ENCODE measurements around the gene COQ10A. TPM values are rescaled to one million over a fixed set of nuclear protein-coding genes. Genes with fewer than 3 reads are reported as not detected.
"Not testable (repeated sequence)": the region's sequence is repeated elsewhere in the genome, so short reads cannot be mapped to it uniquely, and the experiment has no call there.

COQ10A gene
- total RNA-seq, 2 experiments from 2014 or later, result 10.2 to 12.1 TPM

DNA sequence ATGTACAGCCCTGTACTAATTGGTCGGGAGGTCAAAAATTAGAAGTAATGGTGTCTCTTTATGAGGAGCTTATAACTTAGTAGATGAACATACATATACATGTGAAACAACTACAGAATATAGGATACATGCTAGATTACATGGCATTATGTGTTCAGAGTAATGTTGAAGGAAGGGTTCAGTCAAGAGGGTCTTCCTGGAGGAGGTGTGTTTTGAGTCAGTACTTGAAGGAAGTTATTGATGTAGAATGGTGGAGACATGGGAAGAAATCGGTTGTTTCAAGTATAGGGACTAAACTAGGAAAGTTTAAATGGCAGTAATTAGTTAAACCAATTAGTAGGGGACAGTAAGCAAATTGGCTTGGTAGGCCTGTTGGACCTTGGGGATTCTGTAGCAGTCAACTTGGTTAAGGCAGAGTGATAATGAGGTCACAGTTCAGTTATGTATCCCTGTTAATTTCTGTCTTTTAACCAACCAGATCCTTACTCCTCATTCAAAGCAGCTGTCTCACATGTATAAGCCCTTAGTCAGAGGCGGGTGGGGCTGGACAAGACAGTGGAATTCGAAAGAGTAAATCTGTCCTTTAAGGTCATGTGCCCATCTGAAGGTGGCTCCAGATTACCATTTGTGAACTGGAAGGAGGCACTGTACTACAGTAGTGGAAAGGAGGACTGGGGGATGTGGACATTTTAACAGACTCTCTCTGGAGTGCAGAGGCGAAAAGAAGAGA is 5.1 kb upstream of the COQ10A start:
- ChIA-PET CTCF (interaction anchor here (0.6 to 1.8 kb wide), 3 partner anchors 39 to 469 kb away, joined by 4 to 6 read pairs (median 5); partner anchors contain the start of genes RNF41 and SMARCC2), POLR2A (no interaction called here)

DNA sequence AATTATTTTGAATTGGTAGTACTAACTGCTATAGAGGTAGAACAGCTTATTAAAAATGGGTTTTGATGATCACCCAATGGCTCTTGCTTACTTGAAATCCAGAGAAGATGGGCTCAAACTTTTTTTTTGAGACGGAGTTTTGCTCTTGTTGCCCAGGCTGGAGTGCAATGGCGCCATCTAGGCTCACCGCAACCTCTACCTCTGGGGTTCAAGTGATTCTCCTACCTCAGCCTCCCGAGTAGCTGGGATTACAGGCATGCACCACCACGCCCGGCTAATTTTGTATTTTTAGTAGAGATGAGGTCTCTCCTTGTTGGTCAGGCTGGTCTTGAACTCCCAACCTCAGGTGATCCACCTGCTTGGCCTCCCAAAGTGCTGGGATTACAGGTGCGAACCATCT is 3.8 kb upstream of the COQ10A start:
- POLR2A ChIA-PET, result not testable (repeated sequence)
- CTCF ChIA-PET, result interaction anchor here (1.7 kb wide), 1 partner anchor 73 kb away, joined by 5 read pairs; the partner anchor contains the start of gene SMARCC2

DNA sequence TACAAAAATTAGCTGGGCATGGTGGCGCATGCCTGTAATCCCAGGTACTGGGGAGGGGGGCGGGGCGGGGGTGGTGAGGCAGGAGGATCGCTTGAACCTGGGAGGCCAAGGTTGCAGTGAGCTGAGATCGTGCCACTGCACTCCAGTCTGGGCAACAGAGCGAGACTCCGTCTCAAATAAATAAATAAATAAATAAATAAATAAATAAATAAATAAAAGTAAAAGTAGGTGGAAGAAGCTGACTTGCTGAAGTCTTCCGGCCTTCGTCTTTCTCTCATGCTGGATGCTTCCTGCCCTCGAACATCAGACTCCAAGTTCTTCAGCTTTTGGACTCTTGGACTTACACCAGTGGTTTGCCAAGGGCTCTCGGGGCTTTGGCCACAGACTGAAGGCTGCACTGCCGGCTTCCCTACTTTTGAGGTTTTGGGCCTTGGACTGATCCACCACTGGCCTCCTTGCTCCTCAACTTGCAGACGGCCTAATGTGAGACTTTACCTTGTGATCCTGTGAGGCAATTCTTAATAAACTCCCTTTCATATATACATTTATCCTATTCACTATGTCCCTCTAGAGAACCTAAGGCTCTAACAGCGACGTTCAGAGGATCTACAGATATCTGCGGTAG is 562 bp upstream of the COQ10A start:
- POLR2A ChIA-PET, result interaction anchor here (1.2 to 1.4 kb wide), 2 partner anchors 8 to 9 kb away, joined by 4 read pairs; partner anchors contain the start of gene ANKRD52
- CTCF ChIA-PET, result interaction anchor here (0.7 to 2.1 kb wide), 10 partner anchors 8 to 213 kb away, joined by 3 to 10 read pairs (median 4); partner anchors contain the start of gene ANKRD52

GRCh38 chr12:56267443-56268071 is 815 bp downstream of the COQ10A start:
- CTCF ChIA-PET, result interaction anchor here (0.8 to 2.1 kb wide), 8 partner anchors 9 to 211 kb away, joined by 3 to 10 read pairs (median 4); partner anchors contain the start of genes ANKRD52 and SMARCC2

GRCh38 chr12:56271031-56271430 is 4.3 kb downstream of the COQ10A start:
- POLR2A ChIA-PET, result no interaction called here
- CTCF ChIA-PET, result interaction anchor here (0.8 kb wide), 1 partner anchor 209 kb away, joined by 3 read pairs; no protein-coding TSS in a partner anchor

More at GRCh38 chr12:56267443-56268071, 815 bp downstream of the COQ10A start:
- POLR2A ChIA-PET, result interaction anchor here (1.0 to 1.4 kb wide), 5 partner anchors 8 to 46 kb away, joined by 3 to 6 read pairs (median 4); partner anchors contain the start of genes ANKRD52 and RNF41

GRCh38 chr12:56272468-56272867 is 5.7 kb downstream of the COQ10A start:
- CTCF ChIA-PET, POLR2A ChIA-PET: not testable (repeated sequence)

GRCh38 chr12:56274299-56274698 is 7.6 kb downstream of the COQ10A start:
- ChIA-PET CTCF (no interaction called here), POLR2A (no interaction called here)

- CTCF ChIA-PET, result interaction anchor here (1.3 kb wide), 1 partner anchor 12 kb away, joined by 4 read pairs; no protein-coding TSS in a partner anchor
These were observed 12.2 kb downstream of the COQ10A start for GRCh38 chr12:56278905-56279304.

DNA sequence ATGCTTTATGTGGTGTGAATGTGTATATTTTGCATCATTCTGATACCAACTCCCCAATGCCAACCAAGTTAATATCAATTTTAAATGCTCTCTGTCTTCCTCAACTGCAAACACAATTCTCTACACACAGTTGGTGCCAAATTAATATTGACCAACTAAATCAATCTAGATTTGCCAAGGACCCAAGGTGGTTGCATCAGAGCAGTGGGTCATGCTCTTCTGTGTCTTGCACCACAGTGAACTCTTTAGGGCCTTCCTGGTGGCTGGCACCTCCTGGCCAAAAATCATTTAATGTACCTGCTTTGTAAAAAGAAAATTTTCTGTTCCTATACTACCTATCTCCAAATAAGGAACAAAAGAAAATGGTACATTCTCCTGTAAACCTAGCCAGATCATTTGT is 14.1 kb downstream of the COQ10A start:
- CTCF ChIA-PET, result interaction anchor here (0.7 kb wide), 2 partner anchors 144 to 308 kb away, joined by 3 to 4 read pairs; no protein-coding TSS in a partner anchor
- POLR2A ChIA-PET, result no interaction called here

More at GRCh38 chr12:56278905-56279304, 12.2 kb downstream of the COQ10A start:
- POLR2A ChIA-PET, result no interaction called here

DNA sequence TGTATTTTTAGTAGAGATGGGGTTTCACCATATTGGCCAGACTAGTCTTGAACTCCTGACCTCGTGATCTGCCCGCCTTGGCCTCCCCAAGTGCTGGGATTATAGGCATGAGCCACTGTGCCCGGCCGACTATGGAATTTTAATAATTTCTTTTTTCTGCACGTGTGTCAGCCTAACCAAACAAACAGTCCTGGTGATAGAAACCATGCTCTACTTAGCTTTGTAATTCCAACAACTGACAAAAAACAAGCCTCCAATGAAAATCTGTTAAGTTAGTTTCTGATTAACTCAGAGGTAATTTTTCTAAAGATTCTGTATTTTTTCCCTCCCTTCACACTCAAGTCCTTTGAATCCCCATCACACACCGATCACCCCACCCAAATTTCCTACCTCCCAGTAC is 15.3 kb downstream of the COQ10A start:
- POLR2A ChIA-PET, result no interaction called here
- CTCF ChIA-PET, result no interaction called here

GRCh38 chr12:56282579-56282978 is 15.8 kb downstream of the COQ10A start:
- ChIA-PET CTCF (no interaction called here), POLR2A (no interaction called here)

- POLR2A ChIA-PET, result not testable (repeated sequence)
- CTCF ChIA-PET, result interaction anchor here (0.7 to 0.9 kb wide), 2 partner anchors 26 to 35 kb away, joined by 3 to 4 read pairs; no protein-coding TSS in a partner anchor
These were observed 17.5 kb downstream of the COQ10A start for GRCh38 chr12:56284263-56284662.

DNA sequence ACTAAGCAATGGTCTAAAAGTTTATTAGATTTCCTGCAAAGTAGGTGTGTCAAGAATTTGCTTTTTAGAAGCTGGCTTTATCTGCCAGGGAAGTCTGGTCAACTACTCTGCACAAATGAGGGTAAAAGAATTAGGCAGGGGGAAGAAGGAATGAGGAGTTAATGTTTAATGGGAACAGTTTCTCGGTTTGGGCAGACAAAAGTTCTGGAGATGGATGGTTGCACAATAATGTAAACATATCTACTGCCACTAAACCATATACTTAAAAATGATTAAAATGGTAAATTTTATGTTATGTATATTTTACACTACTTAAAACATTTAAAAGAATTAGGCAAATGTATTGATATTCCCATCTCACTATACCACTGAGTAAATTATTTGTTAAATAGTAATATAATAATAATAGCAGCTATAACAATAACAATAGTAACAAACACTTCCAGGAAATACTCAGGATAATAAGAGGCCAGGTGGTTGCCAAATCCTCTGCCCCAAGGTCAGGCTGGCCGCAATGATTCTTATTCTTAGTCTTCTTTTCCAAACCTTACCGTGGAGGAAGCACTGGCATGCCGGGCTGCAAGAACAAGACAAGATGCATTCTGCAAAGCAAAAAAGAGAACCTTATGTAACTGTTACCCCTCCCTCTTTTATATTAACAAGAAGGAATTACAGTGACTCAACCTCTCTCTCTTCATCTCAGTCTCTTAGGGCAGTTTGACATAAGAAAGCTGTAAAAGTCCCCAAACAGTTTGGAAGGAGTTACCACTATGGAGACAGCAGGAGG is 19.5 kb downstream of the COQ10A start:
- POLR2A ChIA-PET, result no interaction called here

DNA sequence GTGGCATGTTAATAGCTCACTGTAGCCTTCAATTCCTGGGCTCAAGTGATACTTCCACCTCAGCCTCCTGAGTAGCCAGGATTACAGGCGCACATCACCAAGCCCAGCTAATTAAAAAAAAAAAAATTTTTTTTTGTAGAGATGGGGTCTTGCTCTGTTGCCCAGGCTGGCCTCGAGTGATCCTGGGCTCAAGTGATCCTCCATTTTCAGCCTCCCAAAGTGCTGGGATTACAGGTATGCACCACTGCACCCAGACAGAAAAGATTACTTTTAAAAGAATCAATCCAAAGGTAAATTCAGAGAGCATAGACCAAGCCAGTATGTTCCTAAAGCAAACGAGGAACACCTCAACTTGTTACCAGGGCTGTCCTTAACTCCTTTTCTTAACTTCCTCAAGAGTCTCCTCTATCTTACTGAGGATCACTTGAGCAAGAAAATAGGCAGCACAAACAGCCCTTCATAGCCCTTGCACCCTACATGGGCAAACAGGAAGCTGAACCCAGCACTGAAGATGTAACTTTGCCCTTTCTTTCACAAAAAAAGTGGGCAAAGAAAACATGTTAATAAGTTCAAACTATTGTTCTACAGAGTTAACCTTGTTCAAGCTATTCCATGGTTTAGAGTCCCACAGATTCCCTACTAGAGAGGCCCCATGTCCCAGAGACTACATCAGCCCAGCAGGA is 22.1 kb downstream of the COQ10A start:
- CTCF ChIA-PET, result interaction anchor here (0.7 to 1.3 kb wide), 3 partner anchors 13 to 43 kb away, joined by 4 to 6 read pairs (median 5); partner anchors contain the start of gene COQ10A
- POLR2A ChIA-PET, result no interaction called here

More for the DNA sequence above, 19.5 kb downstream of the COQ10A start:
- CTCF ChIA-PET, result interaction anchor here (1.4 kb wide), 1 partner anchor 13 kb away, joined by 3 read pairs; no protein-coding TSS in a partner anchor

GRCh38 chr12:56293795-56294194 is 27.1 kb downstream of the COQ10A start:
- CTCF ChIA-PET, result no interaction called here
- POLR2A ChIA-PET, result no interaction called here

DNA sequence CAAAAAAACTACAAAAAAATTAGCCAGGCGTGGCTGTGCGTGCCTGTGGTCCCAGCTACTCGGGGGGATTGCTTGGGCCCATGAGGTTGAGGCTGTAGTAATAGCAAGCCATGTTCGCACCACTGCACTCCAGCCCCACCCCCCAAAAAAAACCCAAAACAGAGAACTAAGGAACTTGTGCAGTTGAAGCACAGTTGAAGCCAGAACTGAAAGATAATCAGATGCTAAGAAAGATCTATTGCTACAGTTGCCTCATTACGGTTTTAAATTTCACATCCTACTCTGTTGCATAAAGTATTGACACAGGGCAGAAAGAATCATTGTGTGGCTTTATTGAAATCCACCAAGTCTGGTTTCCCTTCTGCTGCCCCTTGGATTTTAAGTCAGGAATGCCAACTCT is 29.6 kb downstream of the COQ10A start:
- ChIA-PET CTCF (no interaction called here), POLR2A (interaction anchor here (0.8 kb wide), 1 partner anchor 29 kb away, joined by 3 read pairs; no protein-coding TSS in a partner anchor)

GRCh38 chr12:56297400-56297799 is 30.7 kb downstream of the COQ10A start:
- CTCF ChIA-PET, result interaction anchor here (1.3 kb wide), 1 partner anchor 75 kb away, joined by 4 read pairs; the partner anchor contains the start of gene RNF41

DNA sequence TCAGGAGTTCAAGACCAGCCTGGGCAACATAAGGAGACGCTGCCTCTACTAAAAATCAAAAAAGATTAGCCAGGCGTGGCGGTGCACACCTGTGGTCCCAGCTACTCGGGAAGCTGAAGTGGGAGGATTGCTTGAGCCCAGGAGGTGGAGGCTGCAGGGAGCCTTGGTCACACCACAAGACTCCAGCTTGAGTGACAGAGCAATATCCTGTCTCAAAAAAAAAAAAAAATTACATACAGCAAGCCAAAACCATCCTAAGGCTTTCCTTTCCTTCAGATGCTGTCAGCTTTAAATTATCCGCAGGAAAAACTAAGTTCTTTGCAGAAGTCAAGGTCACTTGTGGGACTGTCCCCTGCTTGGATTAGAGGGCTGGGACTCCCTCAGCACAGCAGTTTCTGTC is 32.1 kb downstream of the COQ10A start:
- POLR2A ChIA-PET, result interaction anchor here (1.0 to 1.9 kb wide), 6 partner anchors 8 to 182 kb away, joined by 3 to 6 read pairs (median 5); partner anchors contain the start of genes CNPY2, IL23A, RPL41 and STAT2
- CTCF ChIA-PET, result interaction anchor here (1.0 to 1.6 kb wide), 6 partner anchors 10 to 424 kb away, joined by 3 to 4 read pairs (median 3); partner anchors contain the start of genes SMARCC2 and TIMELESS

More at GRCh38 chr12:56297400-56297799, 30.7 kb downstream of the COQ10A start:
- POLR2A ChIA-PET, result interaction anchor here (0.6 to 0.8 kb wide), 2 partner anchors 30 to 71 kb away, joined by 3 read pairs; no protein-coding TSS in a partner anchor
